Fibroblast of skin of left biceps (primary cell): ENCODE measurements around the gene KIAA1671.
"Not testable (repeated sequence)": the region's sequence is repeated elsewhere in the genome, so short reads cannot be mapped to it uniquely, and the experiment has no call there.

Source experiments
- DNase-seq, 2 experiments: peaks; one replicate each; pipeline ENCODE4 v3.0.0-alpha.2; 2013; ENCODE audit warnings: low read depth in 2 of 2

KIAA1671 gene

DNA sequence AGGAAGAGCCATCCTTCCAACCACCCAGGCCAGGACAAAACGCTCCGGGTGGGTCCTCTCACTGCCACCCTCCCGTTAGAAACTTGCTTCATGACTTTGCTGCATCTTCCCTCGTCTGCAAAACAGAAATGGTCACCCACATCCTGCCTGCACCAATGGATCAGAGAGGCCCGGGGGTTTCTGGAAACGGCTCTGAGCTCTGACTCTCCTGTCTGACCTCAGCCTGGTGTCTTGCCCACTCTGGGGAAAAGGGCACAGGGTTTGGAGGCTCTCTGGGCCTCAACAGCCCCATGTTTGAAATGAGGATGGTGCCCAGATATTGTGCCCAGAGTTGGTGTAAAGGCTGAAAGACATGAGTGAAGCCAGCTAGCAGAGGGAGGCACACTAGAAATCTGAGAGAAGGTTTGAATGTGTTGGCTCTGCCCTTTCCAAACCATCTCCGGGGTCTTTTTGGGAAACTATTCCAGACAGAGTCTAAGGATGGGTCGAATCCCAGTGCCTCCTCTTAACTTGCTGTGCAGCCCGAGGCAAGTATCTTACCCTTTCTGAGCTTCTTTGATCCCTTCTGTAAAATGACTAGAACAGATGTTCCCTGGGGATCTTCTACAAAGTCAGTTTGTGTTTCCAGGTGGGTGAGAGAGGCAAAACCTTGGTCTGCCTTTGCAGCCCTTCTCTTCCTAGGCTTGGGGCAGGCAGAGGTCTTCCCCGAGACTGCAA, 249.2 kb downstream of the KIAA1671 start:
- no peak for DNase-seq

DNA sequence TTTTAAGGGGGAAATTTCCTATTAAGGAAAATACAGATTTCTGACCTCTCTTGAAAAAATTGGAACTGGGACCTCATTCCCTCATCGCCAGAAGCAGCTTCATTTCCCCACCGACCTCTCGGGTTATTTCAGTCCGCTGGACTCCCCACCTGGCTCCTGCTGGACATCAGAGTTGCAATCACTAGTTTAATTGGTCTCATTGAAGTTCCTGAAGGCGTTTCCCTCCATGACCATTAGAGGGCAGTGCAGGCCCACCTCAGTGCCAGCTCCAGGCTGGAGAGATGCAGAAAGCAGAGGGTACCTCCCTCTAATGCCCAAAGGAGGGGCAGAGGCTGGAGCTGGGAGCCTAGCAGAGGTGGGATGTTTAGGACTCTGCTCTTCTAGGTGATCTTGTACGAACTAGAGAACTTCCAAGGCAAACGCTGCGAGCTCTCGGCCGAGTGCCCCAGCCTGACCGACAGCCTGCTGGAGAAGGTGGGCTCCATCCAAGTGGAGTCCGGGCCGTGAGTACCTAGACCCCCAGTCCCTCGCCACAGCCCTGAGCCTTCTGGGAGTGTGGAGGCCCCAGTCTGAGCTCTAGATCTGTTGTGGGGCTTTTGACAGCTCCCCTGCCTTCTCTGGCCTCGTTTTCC, 249.9 kb downstream of the KIAA1671 start:
- DNase-seq, result peak in 1 of 2 experiments; percentile 4

DNA sequence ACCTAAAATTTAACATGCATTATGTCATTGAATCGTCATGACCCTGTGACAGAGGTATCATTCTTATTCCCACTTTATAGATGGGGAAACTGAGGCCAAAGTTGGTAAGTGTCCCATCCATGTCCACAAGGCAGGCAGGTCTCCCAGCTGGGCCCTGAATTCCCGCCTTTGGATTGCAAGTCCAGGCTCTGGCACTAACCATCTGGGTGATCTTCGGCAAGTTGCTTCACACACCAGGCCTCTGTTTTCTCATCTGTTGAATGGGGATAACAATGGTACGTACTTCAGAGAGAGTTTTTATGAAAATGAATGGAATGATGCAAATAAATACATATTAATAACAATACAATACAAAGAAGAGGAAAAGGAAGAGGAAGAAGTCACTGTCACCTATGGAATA, 250.6 kb downstream of the KIAA1671 start:
- DNase-seq, result no peak

DNA sequence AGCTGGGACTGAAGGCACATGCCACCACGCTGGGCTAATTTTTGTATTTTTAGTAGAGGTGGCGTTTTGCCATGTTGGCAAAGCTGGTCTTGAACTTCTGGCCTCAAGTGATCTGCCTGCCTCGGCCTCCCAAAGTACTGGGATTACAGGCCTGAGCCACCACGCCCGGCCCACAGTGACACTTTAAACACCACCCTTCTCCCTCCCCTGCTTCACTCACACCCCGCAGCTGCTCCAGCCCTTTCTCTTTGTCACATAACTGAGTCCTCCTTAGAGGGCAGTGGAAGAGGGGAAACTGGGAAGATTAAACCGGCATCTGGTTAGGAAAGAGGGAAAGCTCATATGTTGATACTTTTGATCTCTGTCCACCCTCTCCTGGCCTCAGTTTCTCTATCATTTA, 252.0 kb downstream of the KIAA1671 start:
- not testable (repeated sequence) for DNase-seq

DNA sequence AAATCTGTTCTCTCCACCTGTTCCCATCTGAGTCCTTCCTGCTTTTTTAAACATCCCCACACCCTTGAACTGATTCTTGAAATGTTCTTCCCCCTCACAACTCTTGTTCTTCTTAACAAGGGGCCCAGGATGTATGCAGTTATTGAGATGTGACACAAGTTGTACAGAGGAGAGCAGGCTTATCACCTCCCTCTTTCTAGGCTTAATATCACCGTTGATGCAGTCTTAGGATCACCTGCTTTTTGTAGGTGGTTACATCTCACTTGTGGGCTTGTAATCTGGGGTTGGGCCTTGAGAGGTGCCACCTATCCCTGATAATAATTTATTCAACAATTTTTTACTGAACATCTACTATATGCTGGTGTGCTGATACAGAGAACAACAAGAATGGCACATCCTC, 253.3 kb downstream of the KIAA1671 start:
- no peak for DNase-seq

DNA sequence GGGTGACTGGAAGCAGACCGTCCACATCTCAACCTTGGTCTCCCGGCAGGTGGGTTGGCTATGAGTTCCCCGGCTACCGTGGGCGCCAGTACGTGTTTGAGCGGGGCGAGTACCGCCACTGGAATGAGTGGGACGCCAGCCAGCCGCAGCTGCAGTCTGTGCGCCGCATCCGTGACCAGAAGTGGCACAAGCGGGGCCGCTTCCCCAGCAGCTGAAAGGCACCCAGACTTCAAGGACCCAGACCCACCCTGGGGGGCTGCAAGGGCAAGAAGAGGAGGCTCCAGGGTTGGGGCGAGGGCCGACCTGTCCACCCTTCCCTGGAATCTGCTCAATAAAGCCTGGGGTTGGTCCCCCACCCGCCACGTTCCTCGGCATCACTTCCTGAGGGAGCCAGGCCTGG, 254.5 kb downstream of the KIAA1671 start:
- no peak for DNase-seq

DNA sequence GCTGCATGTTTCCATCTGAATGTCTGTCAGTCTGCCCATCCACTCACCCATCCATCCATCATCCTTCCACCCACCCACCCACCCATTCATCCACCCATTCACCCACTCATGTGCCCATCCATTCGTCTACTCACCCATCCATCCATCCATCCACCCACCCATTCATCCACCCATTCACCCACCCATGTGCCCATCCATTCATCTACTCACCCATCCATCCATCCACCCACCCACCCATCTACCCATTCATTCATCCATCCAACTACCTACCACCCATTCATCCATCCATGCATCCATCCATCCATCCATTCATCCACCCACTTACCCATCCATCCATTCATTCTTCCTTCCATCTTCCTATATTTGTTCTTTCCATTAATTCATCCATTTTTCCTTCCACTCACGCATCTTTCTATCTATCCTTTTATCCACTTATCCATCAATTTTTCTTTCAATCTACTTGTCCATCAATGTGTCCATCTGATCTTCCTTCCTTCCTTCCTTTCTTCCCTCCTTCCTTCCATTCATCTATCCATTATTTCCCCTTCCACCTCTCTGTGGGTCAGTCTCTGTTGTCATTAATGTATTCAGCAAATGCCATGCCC, 255.1 kb downstream of the KIAA1671 start:
- no peak for DNase-seq

DNA sequence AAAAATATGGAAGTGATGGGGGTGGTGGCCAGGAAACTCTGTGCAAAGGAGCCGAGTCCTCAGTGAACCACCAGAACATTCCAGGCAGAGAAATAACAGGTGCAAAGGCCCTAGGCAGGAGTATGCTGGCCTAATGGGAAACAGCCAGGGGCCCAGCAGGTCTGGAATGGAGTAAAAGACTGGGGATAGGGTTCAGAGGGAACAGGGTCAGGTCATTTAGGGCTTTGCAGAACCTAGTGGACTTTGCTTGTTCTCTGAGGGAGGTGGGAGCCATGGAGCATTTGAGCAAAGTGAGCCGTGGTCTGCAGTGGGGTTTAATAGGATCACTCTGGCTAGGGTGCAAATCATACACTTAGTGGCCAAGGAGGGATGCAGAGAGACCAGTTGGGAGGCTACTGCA, 255.8 kb downstream of the KIAA1671 start:
- no peak for DNase-seq

DNA sequence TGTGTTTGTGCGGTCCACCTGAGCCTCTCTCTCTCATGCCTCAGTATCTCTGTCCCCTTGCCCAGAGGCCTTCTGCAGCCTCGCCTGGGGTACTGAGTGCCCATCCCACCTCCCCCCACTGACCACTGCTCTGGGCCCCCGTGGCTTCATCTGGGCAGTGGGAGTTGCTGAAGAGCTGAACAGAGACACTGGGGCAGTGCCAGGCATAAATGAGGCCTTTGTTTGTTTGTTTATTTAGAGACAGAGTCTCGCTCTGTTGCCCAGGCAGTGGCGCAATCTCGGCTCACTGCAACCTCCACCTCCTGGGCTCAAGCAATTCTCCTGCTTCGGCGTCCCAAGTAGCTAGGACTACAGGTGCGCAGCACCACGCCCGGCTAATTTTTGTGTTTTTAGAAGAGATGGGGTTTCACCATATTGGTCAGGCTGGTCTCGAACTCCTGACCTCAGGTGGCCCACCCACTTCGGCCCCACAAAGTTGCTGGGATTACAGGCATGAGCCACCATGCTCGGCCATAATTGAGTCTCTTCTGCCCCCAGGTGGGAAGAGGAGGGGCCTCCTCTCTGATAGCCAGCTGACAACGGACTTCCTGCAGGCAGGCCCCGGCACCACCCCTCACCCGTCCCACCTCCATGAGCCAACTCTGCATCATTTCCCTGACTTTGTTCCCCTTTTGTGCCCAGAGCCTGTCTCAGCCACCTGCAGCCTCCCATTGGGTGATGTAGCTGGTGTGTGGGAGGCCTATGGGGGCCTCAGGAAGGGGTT, 256.4 kb downstream of the KIAA1671 start:
- DNase-seq, result no peak

DNA sequence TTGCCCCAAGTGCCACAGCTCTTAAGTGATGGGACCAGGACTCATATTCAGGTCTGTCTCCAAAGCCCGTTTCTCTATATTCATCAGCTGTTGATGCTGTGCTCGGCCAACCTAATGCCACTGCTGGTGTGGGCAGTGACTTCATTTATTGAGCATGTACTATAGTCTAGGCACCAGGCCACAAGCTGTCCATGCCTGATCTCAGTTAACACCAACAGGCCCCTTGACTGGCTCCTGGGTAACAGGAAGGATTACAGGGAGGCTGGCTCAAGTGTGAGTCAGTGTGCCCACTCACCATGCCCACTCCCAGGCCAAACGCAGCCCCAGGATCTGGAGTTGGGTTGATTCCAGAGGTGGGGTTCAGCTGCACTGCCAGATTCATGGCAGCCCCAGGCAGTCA, 258.3 kb downstream of the KIAA1671 start:
- DNase-seq, result no peak

DNA sequence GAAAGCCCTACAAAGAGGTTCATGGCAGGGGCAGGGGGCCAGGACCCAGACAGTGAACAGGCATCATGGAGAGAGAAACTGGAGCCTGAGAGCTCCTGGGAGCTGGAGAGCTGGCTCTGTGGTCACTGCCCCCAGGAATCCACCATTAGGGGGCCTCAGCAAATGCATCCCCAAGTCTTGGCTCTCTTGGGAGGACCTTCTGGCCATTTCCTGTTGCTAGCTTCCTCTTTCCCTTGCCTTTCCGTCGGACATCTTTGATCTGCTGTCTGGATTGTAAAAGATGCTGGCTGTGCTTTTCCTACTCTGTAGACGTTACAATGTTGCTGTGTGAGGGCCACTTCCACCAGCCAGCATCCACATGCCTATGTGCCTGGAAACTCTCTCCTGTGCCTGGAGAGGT, 259.8 kb downstream of the KIAA1671 start:
- DNase-seq, result no peak

DNA sequence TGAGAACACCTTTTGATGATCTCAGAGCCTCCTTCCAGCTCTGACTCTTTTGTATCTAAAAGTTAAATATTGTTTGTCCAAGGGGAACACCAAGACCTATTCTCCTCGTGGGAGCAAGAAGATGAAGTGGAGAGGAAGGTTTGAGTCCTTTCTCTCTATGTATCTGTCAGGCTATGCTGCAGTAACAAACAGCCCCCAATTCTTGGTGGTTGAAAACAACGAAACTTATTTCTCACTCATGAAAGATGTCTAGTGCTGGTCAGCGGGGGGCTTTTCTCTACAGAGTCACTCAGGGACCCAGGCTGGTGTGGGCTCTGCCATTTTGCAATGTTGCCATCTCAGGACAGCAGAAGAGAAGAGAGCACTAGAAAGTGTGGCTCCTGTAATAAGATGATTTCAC, 260.7 kb downstream of the KIAA1671 start:
- no peak for DNase-seq

DNA sequence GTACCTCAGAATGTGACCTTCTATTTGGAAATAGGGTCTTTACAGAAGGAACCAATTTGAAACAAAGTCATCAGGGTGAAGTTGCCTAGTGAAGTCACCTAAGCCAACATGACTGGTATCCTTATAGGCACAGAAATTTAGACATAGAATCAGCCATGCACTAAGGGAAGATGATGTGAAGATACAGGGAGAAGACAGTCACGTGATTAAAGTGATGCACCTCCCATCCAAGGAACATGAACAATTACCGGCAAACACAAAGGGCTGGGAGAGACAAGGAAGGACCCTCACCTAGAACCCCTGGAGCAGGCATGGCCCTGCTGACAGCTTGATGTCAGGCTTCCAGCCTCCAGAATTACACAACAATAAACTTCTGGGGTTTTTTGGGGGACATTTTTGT, 263.7 kb downstream of the KIAA1671 start:
- DNase-seq, result no peak

DNA sequence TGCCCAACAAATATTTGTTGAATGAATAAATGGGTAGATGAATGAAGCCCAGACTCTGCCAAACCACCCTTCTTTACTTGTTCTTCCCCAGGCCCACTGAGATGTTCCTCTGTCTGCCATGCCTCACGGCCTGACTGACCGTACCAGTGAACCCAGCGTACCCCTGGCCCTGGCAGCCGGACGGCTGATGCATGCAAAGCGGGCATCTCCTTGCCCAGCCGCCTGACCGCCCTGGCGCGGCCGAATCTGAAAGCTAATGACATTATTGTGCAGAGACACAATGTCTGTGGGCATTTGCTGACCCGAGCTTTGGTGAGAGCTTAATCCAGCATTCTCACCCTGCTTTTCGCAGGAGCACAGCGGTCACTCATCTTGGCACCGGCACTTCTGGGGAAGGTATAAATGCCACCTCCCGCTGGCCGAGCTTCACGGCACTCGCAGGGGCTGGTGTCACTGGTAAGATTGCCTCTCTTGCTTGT, 266.7 kb downstream of the KIAA1671 start, which contains the start of gene CRYBB2:
Gene CRYBB2, plus strand, starts transcription at position 429 of the 479 bp plus-strand sequence. CDS start 1,791 bp downstream, outside the sequence.
- DNase-seq, result no peak

DNA sequence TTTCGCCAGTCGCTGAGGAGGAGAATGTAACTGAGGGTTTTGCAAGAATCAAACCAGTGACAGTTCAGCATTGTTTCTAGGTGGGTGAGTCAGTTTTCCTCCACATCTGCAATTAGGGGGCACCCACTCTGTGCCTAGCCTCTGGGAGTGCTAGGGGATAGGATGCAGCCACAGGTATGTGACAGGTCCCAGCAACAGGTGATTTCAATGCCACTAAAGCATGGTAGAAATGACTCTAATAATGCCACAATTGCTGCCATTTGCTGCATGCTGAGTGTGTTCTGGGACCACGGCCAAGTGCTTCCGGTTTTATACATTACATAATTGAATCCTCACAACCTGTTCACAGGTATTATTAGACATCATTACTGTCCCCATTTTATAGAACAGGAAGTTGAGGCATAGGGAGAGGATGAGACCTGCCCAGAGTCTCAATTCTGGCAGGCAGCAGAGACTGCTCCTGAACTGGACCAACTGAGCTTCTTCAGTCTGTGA, 267.5 kb downstream of the KIAA1671 start:
- no peak for DNase-seq

DNA sequence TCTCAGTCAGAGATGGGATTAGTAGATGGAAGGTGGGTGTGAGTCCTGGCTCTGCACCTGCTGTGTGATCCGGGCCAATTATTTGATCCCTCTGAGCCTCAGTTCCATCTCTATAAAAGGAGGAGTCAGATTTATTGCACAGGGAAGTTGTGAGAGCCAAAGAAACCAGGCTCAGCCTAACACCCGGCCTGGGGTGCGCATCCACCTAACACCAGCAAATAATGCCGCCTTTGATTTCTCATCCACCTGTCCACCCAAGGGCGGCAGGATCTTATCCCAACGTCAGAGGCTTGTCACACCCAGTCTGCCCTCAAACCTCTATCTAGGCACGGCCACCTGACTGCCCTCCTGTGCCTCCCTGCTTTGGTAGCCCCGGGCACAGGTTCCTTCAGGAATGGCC, 269.3 kb downstream of the KIAA1671 start:
- DNase-seq, result no peak

DNA sequence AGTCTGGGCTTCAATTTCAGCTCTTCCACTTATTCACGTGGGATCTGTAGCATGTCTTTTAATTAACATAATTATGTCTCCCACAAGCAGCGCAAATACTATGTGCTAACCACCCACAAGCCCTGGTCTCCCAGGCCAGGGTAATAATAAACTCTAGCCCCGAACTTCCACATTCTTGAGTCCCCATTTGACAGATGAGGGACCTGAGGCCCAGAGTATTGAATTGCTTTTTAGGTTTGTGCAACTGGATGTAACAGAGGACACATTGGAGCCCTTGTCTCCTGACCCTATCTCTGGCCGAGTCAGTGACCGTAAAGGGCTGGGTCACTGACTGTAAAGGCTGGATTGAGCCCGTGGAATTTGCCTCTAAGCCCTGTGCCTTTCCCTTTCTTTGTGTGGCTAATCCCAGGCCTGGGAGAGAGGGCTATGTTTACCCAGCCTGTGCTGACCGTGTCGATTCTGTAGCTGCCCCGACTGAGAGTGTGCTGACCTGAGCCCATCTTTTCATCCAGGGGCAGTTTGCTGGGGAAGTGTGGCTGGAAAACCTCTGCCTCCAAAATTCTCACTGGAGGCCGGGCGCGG, 270.8 kb downstream of the KIAA1671 start:
- DNase-seq, result no peak

DNA sequence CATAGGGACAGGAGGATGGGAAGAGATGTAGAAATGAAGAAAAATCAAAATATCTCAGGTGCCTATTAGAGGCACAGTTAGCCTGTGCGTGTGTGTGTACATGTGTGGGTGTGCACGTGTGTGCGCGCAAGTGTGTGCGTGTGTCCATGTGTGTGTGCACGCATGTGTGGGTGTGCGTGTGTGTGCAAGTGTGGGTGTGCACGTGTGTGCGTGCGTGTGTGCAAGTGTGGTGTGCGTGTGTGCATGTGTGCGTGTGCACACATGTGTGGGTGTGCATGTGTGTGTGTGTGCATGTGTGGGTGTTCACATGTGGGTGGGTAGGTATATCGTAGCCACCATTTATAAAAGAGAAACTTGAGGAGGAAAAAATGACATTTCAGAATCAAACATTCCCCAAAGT, 276.3 kb downstream of the KIAA1671 start:
- DNase-seq, result no peak

DNA sequence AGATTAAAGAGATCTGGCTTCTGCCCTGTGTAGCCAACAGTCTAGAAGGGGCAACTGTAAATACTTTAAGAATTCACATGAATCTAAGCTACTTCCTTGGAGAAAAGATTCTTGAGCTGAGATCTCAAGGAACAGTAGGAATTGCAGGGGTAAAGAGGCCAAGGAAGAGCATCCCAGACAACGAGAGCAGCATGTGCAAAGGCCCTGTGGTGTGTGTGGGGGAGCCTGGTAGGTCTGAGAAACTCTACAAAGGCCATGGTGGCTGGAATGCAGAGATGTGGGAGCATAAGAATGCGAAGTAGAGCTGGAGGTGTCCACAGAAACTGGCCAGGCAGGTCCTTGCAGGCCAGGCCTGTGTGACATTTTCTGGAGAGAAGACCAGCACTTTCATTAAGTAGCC, 278.2 kb downstream of the KIAA1671 start:
- not testable (repeated sequence) for DNase-seq

DNA sequence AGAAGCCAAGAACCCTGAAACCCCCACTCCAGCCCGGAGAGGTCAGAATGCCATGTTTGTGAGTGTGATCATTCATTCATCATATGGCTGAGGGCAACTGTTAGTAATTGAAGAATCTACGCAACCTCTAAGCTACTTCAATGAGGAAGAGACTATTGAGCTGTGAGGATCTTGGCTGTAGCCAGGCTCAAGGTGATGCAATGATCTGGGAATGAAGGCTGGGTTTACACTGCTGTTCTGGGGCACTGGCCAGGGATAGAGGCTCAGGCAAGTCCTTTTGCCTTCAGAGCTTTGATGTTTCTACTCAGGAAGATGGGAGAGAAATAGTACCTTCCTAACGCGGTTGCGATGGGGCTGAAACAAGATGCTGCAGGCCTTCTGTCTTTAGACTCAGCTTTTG, 279.8 kb downstream of the KIAA1671 start:
- DNase-seq, result no peak

DNA sequence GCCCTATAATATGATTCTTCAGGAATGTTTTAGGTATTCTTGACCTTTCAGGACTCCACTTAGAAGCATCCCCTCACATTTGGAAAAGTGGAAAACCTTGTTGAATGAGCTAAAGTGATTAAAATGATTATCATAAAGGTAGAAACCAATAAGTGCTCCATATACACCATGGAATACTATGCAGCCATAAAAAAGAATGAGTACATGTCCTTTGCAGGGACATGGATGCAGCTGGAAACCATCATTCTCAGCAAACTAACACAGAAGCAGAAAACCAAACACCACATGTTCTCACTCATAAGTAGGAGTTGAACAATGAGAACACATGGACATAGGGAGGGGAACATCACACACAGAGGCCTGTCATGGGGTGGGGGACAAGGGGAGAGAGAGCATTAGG, 281.2 kb downstream of the KIAA1671 start:
- not testable (repeated sequence) for DNase-seq
